HEK293 (cell line): ENCODE data around the gene LMTK3.

Experiments
- CTCF ChIP-seq: fragments of 450-650 bp; formaldehyde crosslinking; IDR thresholded peaks from 2 replicates; pipeline ENCODE4 v1.5.1; 2016; ENCODE audit warnings: missing biosample characterization, missing genetic modification characterization
- EGR2 ChIP-seq: fragments of 450-650 bp; formaldehyde crosslinking; IDR thresholded peaks from 2 replicates; pipeline ENCODE4 v1.5.1; 2016; ENCODE audit warnings: low read depth, missing biosample characterization, missing genetic modification characterization
- HOXD13 ChIP-seq: sonication (generic); formaldehyde crosslinking; IDR thresholded peaks from 2 replicates; pipeline ENCODE4 v1.8.0; 2022; ENCODE audit warnings: missing genetic modification reagents, borderline replicate concordance
- KLF1 ChIP-seq: fragments of 450-650 bp; formaldehyde crosslinking; IDR thresholded peaks from 2 replicates; pipeline ENCODE4 v1.5.1; 2016; ENCODE audit warnings: missing biosample characterization, missing genetic modification characterization
- KLF9 ChIP-seq: fragments of 450-650 bp; formaldehyde crosslinking; IDR thresholded peaks from 2 replicates; pipeline ENCODE4 v1.5.1; 2016; ENCODE audit warnings: missing biosample characterization, missing genetic modification characterization, low read depth
- SP3 ChIP-seq: fragments of 450-650 bp; formaldehyde crosslinking; IDR thresholded peaks from 2 replicates; pipeline ENCODE4 v1.5.1; 2016; ENCODE audit warnings: missing biosample characterization, missing genetic modification characterization
- SP7 ChIP-seq: fragments of 450-650 bp; formaldehyde crosslinking; IDR thresholded peaks from 2 replicates; pipeline ENCODE4 v1.5.1; 2016; ENCODE audit warnings: missing biosample characterization, missing genetic modification characterization
- WT1 ChIP-seq: fragments of 450-650 bp; formaldehyde crosslinking; IDR thresholded peaks from 2 replicates; pipeline ENCODE4 v1.5.1; 2016; ENCODE audit warnings: missing biosample characterization, missing genetic modification characterization
- YY2 ChIP-seq: fragments of 450-650 bp; formaldehyde crosslinking; IDR thresholded peaks from 2 replicates; pipeline ENCODE4 v1.5.1; 2016; ENCODE audit warnings: missing biosample characterization, missing genetic modification characterization
- ZBTB17 ChIP-seq: fragments of 450-650 bp; formaldehyde crosslinking; IDR thresholded peaks from 2 replicates; pipeline ENCODE4 v1.5.1; 2016; ENCODE audit warnings: missing biosample characterization, missing genetic modification characterization
- ZBTB20 ChIP-seq: fragments of 450-650 bp; formaldehyde crosslinking; IDR thresholded peaks from 2 replicates; pipeline ENCODE4 v1.5.1; 2016; ENCODE audit warnings: missing biosample characterization, missing genetic modification characterization
- ZBTB48 ChIP-seq: fragments of 450-650 bp; formaldehyde crosslinking; IDR thresholded peaks from 2 replicates; pipeline ENCODE4 v1.5.1; 2016; ENCODE audit warnings: missing biosample characterization, missing genetic modification characterization
- ZFP3 ChIP-seq: fragments of 450-650 bp; formaldehyde crosslinking; IDR thresholded peaks from 2 replicates; pipeline ENCODE4 v1.5.1; 2016; ENCODE audit warnings: low read depth, missing biosample characterization, missing genetic modification characterization
- ZFP69B ChIP-seq: fragments of 450-650 bp; formaldehyde crosslinking; IDR thresholded peaks from 2 replicates; pipeline ENCODE4 v1.5.1; 2016; ENCODE audit warnings: missing biosample characterization, missing genetic modification characterization
- ZNF146 ChIP-seq: fragments of 450-650 bp; formaldehyde crosslinking; IDR thresholded peaks from 2 replicates; pipeline ENCODE4 v1.5.1; 2016; ENCODE audit warnings: missing biosample characterization, missing genetic modification characterization
- ZNF18 ChIP-seq: fragments of 450-650 bp; formaldehyde crosslinking; IDR thresholded peaks from 2 replicates; pipeline ENCODE4 v1.5.1; 2016; ENCODE audit warnings: missing biosample characterization, missing genetic modification characterization
- ZNF202 ChIP-seq: fragments of 450-650 bp; formaldehyde crosslinking; IDR thresholded peaks from 2 replicates; pipeline ENCODE4 v1.5.1; 2016; ENCODE audit warnings: missing biosample characterization, missing genetic modification characterization, borderline replicate concordance
- ZNF221 ChIP-seq: fragments of 450-650 bp; formaldehyde crosslinking; IDR thresholded peaks from 2 replicates; pipeline ENCODE4 v1.5.1; 2017; ENCODE audit warnings: missing biosample characterization, missing genetic modification characterization, borderline replicate concordance
- ZNF335 ChIP-seq: fragments of 450-650 bp; formaldehyde crosslinking; conservative IDR thresholded peaks from 2 replicates; pipeline ENCODE4 v1.5.1; 2016; ENCODE audit warnings: missing biosample characterization, missing genetic modification characterization
- ZNF341 ChIP-seq: fragments of 450-650 bp; formaldehyde crosslinking; IDR thresholded peaks from 2 replicates; pipeline ENCODE4; 2016; ENCODE audit warnings: low read depth, missing biosample characterization, missing genetic modification characterization
- ZNF488 ChIP-seq: fragments of 450-650 bp; formaldehyde crosslinking; IDR thresholded peaks from 2 replicates; pipeline ENCODE4 v1.5.1; 2016; ENCODE audit warnings: missing biosample characterization, missing genetic modification characterization
- ZNF514 ChIP-seq: fragments of 450-650 bp; formaldehyde crosslinking; IDR thresholded peaks from 2 replicates; pipeline ENCODE4 v1.5.1; 2016; ENCODE audit warnings: missing biosample characterization, missing genetic modification characterization
- ZNF600 ChIP-seq: fragments of 450-650 bp; formaldehyde crosslinking; IDR thresholded peaks from 2 replicates; pipeline ENCODE4 v1.5.1; 2016; ENCODE audit warnings: missing biosample characterization, missing genetic modification characterization
- ZNF654 ChIP-seq: fragments of 450-650 bp; formaldehyde crosslinking; IDR thresholded peaks from 2 replicates; pipeline ENCODE4 v1.5.1; 2016; ENCODE audit warnings: low read depth, missing biosample characterization, missing genetic modification characterization
- ZNF76 ChIP-seq: fragments of 450-650 bp; formaldehyde crosslinking; IDR thresholded peaks from 2 replicates; pipeline ENCODE4; 2016; ENCODE audit warnings: low read depth, missing biosample characterization, missing genetic modification characterization, borderline replicate concordance
- ZNF830 ChIP-seq: fragments of 450-650 bp; IDR thresholded peaks from 2 replicates; pipeline ENCODE4 v1.5.0; 2018; ENCODE audit warnings: missing biosample characterization, missing genetic modification characterization, low read depth, mild to moderate bottlenecking, moderate library complexity
- ZSCAN30 ChIP-seq: fragments of 450-650 bp; IDR thresholded peaks from 2 replicates; pipeline ENCODE4 v1.5.1; 2018; ENCODE audit warnings: missing biosample characterization, mild to moderate bottlenecking, missing genetic modification characterization, moderate library complexity
- ZXDB ChIP-seq: fragments of 450-650 bp; formaldehyde crosslinking; IDR thresholded peaks from 2 replicates; pipeline ENCODE4 v1.5.1; 2016; ENCODE audit warnings: missing biosample characterization, missing genetic modification characterization
- TF ChIP-seq, protein P1 (sequence below): fragments of 450-650 bp; formaldehyde crosslinking; IDR thresholded peaks from 2 replicates; pipeline ENCODE4 v1.5.1; 2016; ENCODE audit warnings: missing biosample characterization, missing genetic modification characterization
- TF ChIP-seq, protein P2 (sequence below): fragments of 450-650 bp; formaldehyde crosslinking; optimal IDR thresholded peaks from 2 replicates; pipeline ENCODE3; 2016; ENCODE audit warnings: missing biosample characterization, mild to moderate bottlenecking, missing genetic modification characterization

Gene LMTK3

GRCh38 chr19:48513289-48514122 is 1.9 kb upstream of the LMTK3 start (continued):
- peak; percentile 58 for TF ChIP-seq KLF9 (tag by site-specific recombination)
- no peak for TF ChIP-seq ZFP69B (tag by site-specific recombination)
- TF ChIP-seq EGR2 (tag by site-specific recombination) = no peak
- TF ChIP-seq ZNF335 (tag by site-specific recombination) = peak; percentile 93
- no peak for TF ChIP-seq ZFP3 (tag by site-specific recombination)
- TF ChIP-seq, protein P1, sequence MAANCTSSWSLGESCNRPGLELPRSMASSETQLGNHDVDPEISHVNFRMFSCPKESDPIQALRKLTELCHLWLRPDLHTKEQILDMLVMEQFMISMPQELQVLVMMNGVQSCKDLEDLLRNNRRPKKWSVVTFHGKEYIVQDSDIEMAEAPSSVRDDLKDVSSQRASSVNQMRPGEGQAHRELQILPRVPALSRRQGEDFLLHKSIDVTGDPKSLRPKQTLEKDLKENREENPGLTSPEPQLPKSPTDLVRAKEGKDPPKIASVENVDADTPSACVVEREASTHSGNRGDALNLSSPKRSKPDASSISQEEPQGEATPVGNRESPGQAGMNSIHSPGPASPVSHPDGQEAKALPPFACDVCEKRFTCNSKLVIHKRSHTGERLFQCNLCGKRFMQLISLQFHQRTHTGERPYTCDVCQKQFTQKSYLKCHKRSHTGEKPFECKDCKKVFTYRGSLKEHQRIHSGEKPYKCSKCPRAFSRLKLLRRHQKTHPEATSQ (tag by site-specific recombination) = no peak
- TF ChIP-seq ZNF202 (tag by site-specific recombination) = no peak
- TF ChIP-seq ZBTB17 (tag by site-specific recombination) = peak; percentile 81
- TF ChIP-seq YY2 (tag by site-specific recombination) = no peak
- TF ChIP-seq ZNF600 = no peak
- no peak for TF ChIP-seq ZNF654 (tag by site-specific recombination)
- TF ChIP-seq WT1 (tag by site-specific recombination) = 0 out of 2 replicates have a peak, but pooled peaks have one; percentile 23
- TF ChIP-seq ZNF514 (tag by site-specific recombination) = no peak
- no peak for TF ChIP-seq ZNF488 (tag by site-specific recombination)
- peak; percentile 22; the same call in 1 of the 2 replicates for TF ChIP-seq CTCF
- TF ChIP-seq ZNF146 (tag by site-specific recombination) = no peak
- TF ChIP-seq ZBTB48 (tag by site-specific recombination) = 0 out of 2 replicates have a peak, but pooled peaks have one; percentile 16
- TF ChIP-seq KLF1 (tag by site-specific recombination) = peak; percentile 90
- peak; percentile 98 for TF ChIP-seq ZBTB20
- TF ChIP-seq SP3 (tag by site-specific recombination) = peak; percentile 61
- TF ChIP-seq, protein P2, sequence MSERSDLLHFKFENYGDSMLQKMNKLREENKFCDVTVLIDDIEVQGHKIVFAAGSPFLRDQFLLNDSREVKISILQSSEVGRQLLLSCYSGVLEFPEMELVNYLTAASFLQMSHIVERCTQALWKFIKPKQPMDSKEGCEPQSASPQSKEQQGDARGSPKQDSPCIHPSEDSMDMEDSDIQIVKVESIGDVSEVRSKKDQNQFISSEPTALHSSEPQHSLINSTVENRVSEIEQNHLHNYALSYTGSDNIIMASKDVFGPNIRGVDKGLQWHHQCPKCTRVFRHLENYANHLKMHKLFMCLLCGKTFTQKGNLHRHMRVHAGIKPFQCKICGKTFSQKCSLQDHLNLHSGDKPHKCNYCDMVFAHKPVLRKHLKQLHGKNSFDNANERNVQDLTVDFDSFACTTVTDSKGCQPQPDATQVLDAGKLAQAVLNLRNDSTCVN (tag by site-specific recombination) = peak; percentile 54
- no peak for TF ChIP-seq ZNF830
- peak; percentile 95 for TF ChIP-seq ZNF76 (tag by site-specific recombination)
- TF ChIP-seq ZXDB (tag by site-specific recombination) = peak; percentile 96
- TF ChIP-seq ZNF18 (tag by site-specific recombination) = peak; percentile 71; the same call in 1 of the 2 replicates
- TF ChIP-seq ZSCAN30 = peak; percentile 64; the same call in 1 of the 2 replicates
- TF ChIP-seq HOXD13 (CRISPR knock-in tag) = no peak
- TF ChIP-seq SP7 = peak; percentile 51; the same call in 1 of the 2 replicates
- TF ChIP-seq ZNF221 (tag by site-specific recombination) = no peak
- TF ChIP-seq ZNF341 (tag by site-specific recombination) = 0 out of 2 replicates have a peak, but pooled peaks have one; percentile 17
